Keratinocyte (primary cell): Measurements from ENCODE around the gene BRSK2. TPM values are rescaled to one million over a fixed set of nuclear protein-coding genes. Genes with fewer than 3 reads are reported as not detected.

ENCODE experiments used
- DNase-seq: peaks from one replicate; pipeline ENCODE4 v3.0.0-alpha.2; 2011; ENCODE audit warnings: low read depth, missing footprints, low spot score
- FAIRE-seq: peaks from 2 replicates; lab custom pipeline; 2011; peaks lifted over from hg19 to GRCh38; lab: Jason Lieb, UNC
- H2AFZ ChIP-seq: 2 replicates; pipeline ENCODE4 v1.6.0; 2012; ENCODE audit warnings: low read length, control low read depth, inconsistent platforms; ENCODE audit not compliant: control insufficient read depth
- H3K27ac ChIP-seq: 2 replicates; pipeline ENCODE4 v1.5.1; 2011; ENCODE audit warnings: low read length; ENCODE audit not compliant: control insufficient read depth, insufficient read depth
- H3K27me3 ChIP-seq: 3 replicates; pipeline ENCODE4 v1.6.0; 2011; ENCODE audit warnings: low read length; ENCODE audit not compliant: control insufficient read depth, insufficient read depth; ENCODE audit errors: extremely low read depth
- H3K36me3 ChIP-seq, 2 experiments: 2 replicates in 1 of 2; 3 replicates in 1 of 2; pipeline ENCODE4 v1.5.1; 2011; ENCODE audit warnings: low read length in 2 of 2, mild to moderate bottlenecking in 1 of 2; ENCODE audit not compliant: control insufficient read depth in 2 of 2, insufficient read depth in 2 of 2; ENCODE audit errors: extremely low read depth in 1 of 2
- H3K4me1 ChIP-seq: 3 replicates; pipeline ENCODE4 v1.5.1; 2011; ENCODE audit warnings: low read length; ENCODE audit not compliant: control insufficient read depth, insufficient read depth; ENCODE audit errors: extremely low read depth
- H3K4me2 ChIP-seq: 3 replicates; pipeline ENCODE4 v1.6.0; 2011; ENCODE audit warnings: low read depth, low read length; ENCODE audit not compliant: control insufficient read depth, insufficient read depth; ENCODE audit errors: extremely low read depth
- H3K4me3 ChIP-seq, 3 experiments: fragments of 200-600 bp in 1 of 3; sonication (generic) in 1 of 3; 2 replicates in 2 of 3; 3 replicates in 1 of 3; pipeline ENCODE4 v1.5.1; 2011 to 2016; ENCODE audit warnings: low read length in 3 of 3, mild to moderate bottlenecking in 3 of 3, control low read depth in 2 of 3, inconsistent platforms in 1 of 3, low read depth in 1 of 3, mixed read lengths in 1 of 3, mixed run types in 1 of 3, moderate library complexity in 1 of 3; ENCODE audit not compliant: control insufficient read depth in 2 of 3, insufficient read depth in 2 of 3; ENCODE audit errors: extremely low read depth in 1 of 3
- H3K79me2 ChIP-seq: 2 replicates; pipeline ENCODE4 v1.6.0; 2012; ENCODE audit warnings: low read length; ENCODE audit not compliant: control insufficient read depth, insufficient read depth
- H3K9ac ChIP-seq: 3 replicates; pipeline ENCODE4 v1.6.0; 2011; ENCODE audit warnings: low read length; ENCODE audit not compliant: control insufficient read depth, insufficient read depth; ENCODE audit errors: extremely low read depth
- H3K9me1 ChIP-seq: 3 replicates; pipeline ENCODE4 v1.6.0; 2011; ENCODE audit warnings: low read length; ENCODE audit not compliant: control insufficient read depth, insufficient read depth; ENCODE audit errors: extremely low read depth
- H3K9me3 ChIP-seq: 2 replicates; pipeline ENCODE4 v1.5.1; 2012; ENCODE audit warnings: low read depth, low read length; ENCODE audit not compliant: control insufficient read depth
- H4K20me1 ChIP-seq: 3 replicates; pipeline ENCODE4 v1.6.0; 2011; ENCODE audit warnings: low read length; ENCODE audit not compliant: control insufficient read depth, insufficient read depth; ENCODE audit errors: extremely low read depth
- EZH2 ChIP-seq: IDR thresholded peaks from one replicate; pipeline ENCODE4 v1.6.1; 2012; ENCODE audit warnings: inconsistent platforms, mild to moderate bottlenecking, low read length, moderate library complexity
- dilution Hi-C: fragments of 300-500 bp; cut with MboI; formaldehyde crosslinking; loops from one replicate; pipeline ENCODE4 v1.7.0; 2020; ENCODE audit warnings: low sequenced_read_pairs; ENCODE audit not compliant: extremely low pct_ligation_motif_present
- polyA plus RNA-seq, 5 experiments: library from polyadenylated mRNA; depleted of rRNA in 3 of 5; stranded (reverse) in 3 of 5; stranded (forward) in 1 of 5; unstranded in 1 of 5; fragments of >200 nt; gene quantifications; 1 replicate in 1 of 5; 2 replicates in 3 of 5; 3 replicates in 1 of 5; pipeline versions ENCODE4 v1.2.1 to v1.2.3, GENCODE V29; 2011 to 2012; ENCODE audit warnings: missing spikeins in 2 of 5, low read depth in 1 of 5, low replicate concordance in 1 of 5
- TF ChIP-seq, protein P1 (sequence below), 3 experiments: IDR thresholded peaks in 1 of 3; conservative IDR thresholded peaks in 1 of 3; optimal IDR thresholded peaks in 1 of 3; 2 replicates in 2 of 3; 3 replicates in 1 of 3; pipeline versions ENCODE3 to v1.5.1; 2011; ENCODE audit warnings: low read length in 3 of 3, mild to moderate bottlenecking in 3 of 3, moderate library complexity in 2 of 3, control low read depth in 1 of 3, inconsistent platforms in 1 of 3; ENCODE audit not compliant: insufficient read depth in 2 of 3; ENCODE audit errors: extremely low read depth in 1 of 3

BRSK2 gene
- polyA plus RNA-seq, 1 donor (not counting 4 experiments of a cell fraction or from before 2014, with no cell fraction given) = 0.09 TPM

DNA sequence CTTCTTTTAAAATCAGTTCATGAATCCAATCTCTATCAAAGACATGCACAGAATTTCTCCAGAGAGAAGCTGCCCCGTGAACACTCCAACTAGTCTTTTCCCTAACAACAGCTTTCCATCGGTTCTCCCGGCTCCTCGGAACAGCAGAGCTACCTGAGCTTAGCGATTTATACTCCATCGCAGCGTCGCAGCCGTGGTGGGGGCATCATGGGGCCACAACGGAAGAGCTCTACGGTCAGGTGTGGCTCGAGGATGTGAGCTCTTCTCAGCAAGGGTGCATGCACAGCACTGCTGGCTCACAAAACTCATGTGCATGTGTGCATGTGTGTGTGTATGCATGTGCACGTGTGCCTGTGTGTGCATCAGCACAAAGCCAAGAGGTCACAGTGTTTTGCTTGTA is 108.5 kb downstream of the BRSK2 start:
- TF ChIP-seq, protein P1, sequence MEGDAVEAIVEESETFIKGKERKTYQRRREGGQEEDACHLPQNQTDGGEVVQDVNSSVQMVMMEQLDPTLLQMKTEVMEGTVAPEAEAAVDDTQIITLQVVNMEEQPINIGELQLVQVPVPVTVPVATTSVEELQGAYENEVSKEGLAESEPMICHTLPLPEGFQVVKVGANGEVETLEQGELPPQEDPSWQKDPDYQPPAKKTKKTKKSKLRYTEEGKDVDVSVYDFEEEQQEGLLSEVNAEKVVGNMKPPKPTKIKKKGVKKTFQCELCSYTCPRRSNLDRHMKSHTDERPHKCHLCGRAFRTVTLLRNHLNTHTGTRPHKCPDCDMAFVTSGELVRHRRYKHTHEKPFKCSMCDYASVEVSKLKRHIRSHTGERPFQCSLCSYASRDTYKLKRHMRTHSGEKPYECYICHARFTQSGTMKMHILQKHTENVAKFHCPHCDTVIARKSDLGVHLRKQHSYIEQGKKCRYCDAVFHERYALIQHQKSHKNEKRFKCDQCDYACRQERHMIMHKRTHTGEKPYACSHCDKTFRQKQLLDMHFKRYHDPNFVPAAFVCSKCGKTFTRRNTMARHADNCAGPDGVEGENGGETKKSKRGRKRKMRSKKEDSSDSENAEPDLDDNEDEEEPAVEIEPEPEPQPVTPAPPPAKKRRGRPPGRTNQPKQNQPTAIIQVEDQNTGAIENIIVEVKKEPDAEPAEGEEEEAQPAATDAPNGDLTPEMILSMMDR (optimal IDR thresholded peaks at IDR 0.05 in 1 of 3, IDR thresholded peaks at IDR 0.05 in 1 of 3, conservative IDR thresholded peaks at IDR 0.05 in 1 of 3; ENCODE audit: extremely low read depth in 1 of 3, insufficient read depth in 2 of 3, low read length in 3 of 3) = no peak
- TF ChIP-seq EZH2 = no peak
- dilution Hi-C loops = no loop called here
- no peaks in the 10 kb centered on the region for H3K27me3 ChIP-seq
- H3K27ac ChIP-seq = no peak overlapping the region
- H3K36me3 ChIP-seq = peaks cover 3 to 6% of the 10 kb centered on the region in 2 experiments
- peaks cover 3% of the 10 kb centered on the region for H3K9me3 ChIP-seq
- peaks cover 86% of the 10 kb centered on the region for H3K79me2 ChIP-seq
- H3K9me1 ChIP-seq = peaks cover 3% of the 10 kb centered on the region
- no peak overlapping the region for H2AFZ ChIP-seq
- no peak for DNase-seq
- no peak for FAIRE-seq
- H3K4me3 ChIP-seq = no peak overlapping the region
- no peak overlapping the region for H3K4me2 ChIP-seq
- peaks cover 4% of the 10 kb centered on the region for H3K4me1 ChIP-seq
- H3K9ac ChIP-seq = no peak overlapping the region
- H4K20me1 ChIP-seq = peaks cover 44% of the 10 kb centered on the region

DNA sequence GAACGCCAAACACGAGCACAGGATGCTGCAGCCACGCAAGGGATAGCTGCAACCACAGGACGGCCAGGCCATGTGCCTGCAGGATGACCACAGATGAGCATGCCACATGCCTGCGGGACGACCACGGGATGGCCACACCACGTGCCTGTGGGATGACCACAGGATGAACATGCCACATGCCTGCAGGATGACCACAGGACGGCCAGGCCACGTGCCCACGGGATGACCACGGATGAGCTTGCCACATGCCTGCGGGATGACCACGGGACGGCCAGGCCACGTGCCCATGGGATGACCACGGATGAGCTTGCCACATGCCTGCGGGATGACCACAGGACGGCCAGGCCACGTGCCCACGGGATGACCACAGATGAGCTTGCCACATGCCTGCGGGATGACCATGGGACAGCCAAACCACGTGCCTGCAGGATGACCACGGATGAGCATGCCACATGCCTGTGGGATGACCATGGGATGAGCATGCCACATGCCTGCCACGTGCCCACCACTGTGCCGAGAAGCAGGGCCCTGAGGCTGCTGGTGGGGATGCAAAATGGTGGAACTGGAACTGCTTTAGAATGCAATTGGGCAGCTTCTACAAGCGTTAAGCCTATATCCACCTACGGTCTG is 109.6 kb downstream of the BRSK2 start:
- H3K79me2 ChIP-seq = peaks cover 89% of the 10 kb centered on the region
- no peak for TF ChIP-seq EZH2
- TF ChIP-seq, protein P1 (optimal IDR thresholded peaks at IDR 0.05 in 1 of 3, IDR thresholded peaks at IDR 0.05 in 1 of 3, conservative IDR thresholded peaks at IDR 0.05 in 1 of 3; ENCODE audit: extremely low read depth in 1 of 3, insufficient read depth in 2 of 3, low read length in 3 of 3) = no peak
- peaks cover 4% of the 10 kb centered on the region for H3K4me1 ChIP-seq
- no peak overlapping the region for H2AFZ ChIP-seq
- FAIRE-seq (no peak), DNase-seq (no peak)
- H3K27me3 ChIP-seq = no peaks in the 10 kb centered on the region
- H3K4me2 ChIP-seq = no peak overlapping the region
- dilution Hi-C loops = no loop called here
- peaks cover 3% of the 10 kb centered on the region for H3K9me1 ChIP-seq
- peaks cover 3 to 6% of the 10 kb centered on the region in 2 experiments for H3K36me3 ChIP-seq
- no peak overlapping the region for H3K4me3 ChIP-seq
- H3K27ac ChIP-seq = no peak overlapping the region
- H4K20me1 ChIP-seq = peaks cover 51% of the 10 kb centered on the region
- H3K9ac ChIP-seq = no peak overlapping the region
- peaks cover 3% of the 10 kb centered on the region for H3K9me3 ChIP-seq
